Thyroid gland (tissue), 4 donors: ENCODE data around the gene PACS2. TPM values are rescaled to one million over a fixed set of nuclear protein-coding genes. Genes with fewer than 3 reads are reported as not detected.
"Not testable (repeated sequence)": the region's sequence is repeated elsewhere in the genome, so short reads cannot be mapped to it uniquely, and the experiment has no call there.

Experiments
- DNase-seq, 2 donors: peaks; one replicate each; pipeline ENCODE4 v3.0.0-alpha.2; 2019
- H3K27ac ChIP-seq, 3 donors: fragments of 200-600 bp; sonication (generic); 1 replicate in 2 of 3; 2 replicates in 1 of 3; pipeline ENCODE4 v1.5.1; 2016 to 2019; ENCODE audit warnings: mild to moderate bottlenecking in 1 of 3, moderate library complexity in 1 of 3
- H3K27me3 ChIP-seq: fragments of 200-600 bp; sonication (generic); one replicate; pipeline ENCODE4 v1.5.1; 2019
- H3K36me3 ChIP-seq, 2 donors: fragments of 200-600 bp; sonication (generic); one replicate each; pipeline ENCODE4 v1.5.1; 2016 to 2019
- H3K4me1 ChIP-seq, 2 donors: fragments of 200-600 bp; sonication (generic); one replicate each; pipeline ENCODE4 v1.5.1; 2017 to 2019
- H3K4me3 ChIP-seq, 3 donors: fragments of 200-600 bp; sonication (generic); replicated peaks in 1 of 3; 1 replicate in 2 of 3; 2 replicates in 1 of 3; pipeline ENCODE4 v1.5.1; 2016; ENCODE audit warnings: mild to moderate bottlenecking in 1 of 3
- H3K9me3 ChIP-seq: fragments of 200-600 bp; sonication (generic); one replicate; pipeline ENCODE4 v1.5.1; 2017
- POLR2A ChIP-seq, 2 donors: fragments of 450-650 bp; IDR thresholded peaks; one replicate each; pipeline ENCODE4 v1.6.1; 2017; ENCODE audit warnings: antibody characterized with exemption in 2 of 2, mild to moderate bottlenecking in 2 of 2, moderate library complexity in 1 of 2
- WGBS, 2 donors: methylation state at CpG; one replicate each; pipeline ENCODE4 v1.1.5; 2017; 5-methylcytosine and 5-hydroxymethylcytosine counted together
- intact Hi-C: fragments of 100-400 bp; cut with DNase I; formaldehyde crosslinking; loops from one replicate; pipeline ENCODE4 v1.15.1; 2023
- total RNA-seq, 4 donors: library from RNA; depleted of rRNA; stranded (reverse); fragments of >200 nt; gene quantifications; one replicate each; pipeline ENCODE4 v1.2.3, GENCODE V29; 2016
- TF ChIP-seq, protein P1 (sequence below), 6 experiments: fragments of 200-600 bp in 3 of 6; fragments of 450-650 bp in 3 of 6; sonication (generic) in 3 of 6; IDR thresholded peaks; one replicate each; pipeline ENCODE4 v1.5.1; 2016 to 2019; ENCODE audit warnings: antibody characterized with exemption in 6 of 6, mild to moderate bottlenecking in 2 of 6, inconsistent platforms in 1 of 6, moderate library complexity in 1 of 6

Gene PACS2
- total RNA-seq, 4 donors from 2014 or later: 54.6 to 85.2 (median 72.1) TPM

DNA sequence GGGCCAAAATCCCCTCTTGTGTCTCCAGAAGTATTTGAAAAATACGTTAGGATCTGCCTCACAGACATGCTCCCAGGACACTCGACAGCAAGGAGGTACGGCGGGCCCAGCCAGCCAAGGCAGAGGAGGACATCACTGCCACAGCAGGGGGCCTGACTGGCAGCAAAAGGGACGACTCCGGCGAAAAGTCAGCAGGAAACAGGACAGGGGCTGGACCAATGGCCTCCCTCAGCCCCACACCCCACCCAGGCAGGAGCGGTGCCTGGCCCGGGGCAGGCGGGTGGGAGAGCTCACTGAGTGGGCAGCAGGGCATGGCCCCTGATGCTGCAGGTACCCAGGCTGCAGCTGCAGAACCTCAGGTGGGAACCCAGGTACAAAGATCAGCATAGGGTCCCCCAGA lies 31.5 kb upstream of the PACS2 start:
- Histone ChIP-seq H3K4me3 (no peak overlapping the region), H3K27ac (no peak overlapping the region), H3K4me1 (peaks cover 0 to 5% of the 10 kb centered on the region in 2 donors), H3K27me3 (no peaks in the 10 kb centered on the region), H3K9me3 (no peaks in the 10 kb centered on the region), H3K36me3 (no peaks in the 10 kb centered on the region)
- TF ChIP-seq, protein P1, sequence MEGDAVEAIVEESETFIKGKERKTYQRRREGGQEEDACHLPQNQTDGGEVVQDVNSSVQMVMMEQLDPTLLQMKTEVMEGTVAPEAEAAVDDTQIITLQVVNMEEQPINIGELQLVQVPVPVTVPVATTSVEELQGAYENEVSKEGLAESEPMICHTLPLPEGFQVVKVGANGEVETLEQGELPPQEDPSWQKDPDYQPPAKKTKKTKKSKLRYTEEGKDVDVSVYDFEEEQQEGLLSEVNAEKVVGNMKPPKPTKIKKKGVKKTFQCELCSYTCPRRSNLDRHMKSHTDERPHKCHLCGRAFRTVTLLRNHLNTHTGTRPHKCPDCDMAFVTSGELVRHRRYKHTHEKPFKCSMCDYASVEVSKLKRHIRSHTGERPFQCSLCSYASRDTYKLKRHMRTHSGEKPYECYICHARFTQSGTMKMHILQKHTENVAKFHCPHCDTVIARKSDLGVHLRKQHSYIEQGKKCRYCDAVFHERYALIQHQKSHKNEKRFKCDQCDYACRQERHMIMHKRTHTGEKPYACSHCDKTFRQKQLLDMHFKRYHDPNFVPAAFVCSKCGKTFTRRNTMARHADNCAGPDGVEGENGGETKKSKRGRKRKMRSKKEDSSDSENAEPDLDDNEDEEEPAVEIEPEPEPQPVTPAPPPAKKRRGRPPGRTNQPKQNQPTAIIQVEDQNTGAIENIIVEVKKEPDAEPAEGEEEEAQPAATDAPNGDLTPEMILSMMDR (IDR thresholded peaks at IDR 0.05): no peak
- no peak for TF ChIP-seq POLR2A (IDR thresholded peaks at IDR 0.05)
- intact Hi-C loops: loop anchor here (5.0 kb wide), 2 partner anchors 81 to 191 kb away; no protein-coding TSS in a partner anchor
- 83 to 89% methylated on average over 7 to 10 of the region's 10 CpGs for WGBS, 2 donors
- DNase-seq: no peak

DNA sequence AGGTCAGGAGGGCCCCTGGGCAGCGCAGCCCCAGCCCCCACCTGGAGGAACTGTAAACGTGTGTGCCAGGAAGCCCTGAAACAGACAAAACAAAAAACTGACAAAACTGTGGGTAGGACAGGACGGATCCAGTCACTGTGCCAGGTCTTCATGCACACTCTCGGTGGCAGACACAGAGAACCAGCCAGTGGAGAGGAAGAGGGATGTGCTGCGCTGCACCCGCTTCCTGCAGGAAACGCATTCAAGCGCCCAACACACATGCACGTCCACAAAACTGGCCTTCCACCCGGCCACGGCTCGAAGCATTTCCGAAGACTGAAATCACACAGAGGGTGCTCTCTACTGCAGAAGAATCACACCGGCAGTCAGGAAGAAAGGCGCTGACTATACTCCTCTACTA lies 30.6 kb upstream of the PACS2 start:
- no peaks in the 10 kb centered on the region for H3K9me3 ChIP-seq
- no peak for TF ChIP-seq POLR2A (IDR thresholded peaks at IDR 0.05)
- TF ChIP-seq, protein P1 (IDR thresholded peaks at IDR 0.05): no peak
- intact Hi-C loops: loop anchor here (5.0 kb wide), 2 partner anchors 82 to 192 kb away; no protein-coding TSS in a partner anchor
- no peak for DNase-seq
- peaks cover 0 to 5% of the 10 kb centered on the region in 2 donors for H3K4me1 ChIP-seq
- WGBS, 2 donors: 78 to 84% methylated on average over 15 of the region's 15 CpGs
- H3K36me3 ChIP-seq: no peaks in the 10 kb centered on the region
- no peaks in the 10 kb centered on the region for H3K27me3 ChIP-seq
- H3K27ac ChIP-seq: no peak overlapping the region
- H3K4me3 ChIP-seq: no peak overlapping the region

DNA sequence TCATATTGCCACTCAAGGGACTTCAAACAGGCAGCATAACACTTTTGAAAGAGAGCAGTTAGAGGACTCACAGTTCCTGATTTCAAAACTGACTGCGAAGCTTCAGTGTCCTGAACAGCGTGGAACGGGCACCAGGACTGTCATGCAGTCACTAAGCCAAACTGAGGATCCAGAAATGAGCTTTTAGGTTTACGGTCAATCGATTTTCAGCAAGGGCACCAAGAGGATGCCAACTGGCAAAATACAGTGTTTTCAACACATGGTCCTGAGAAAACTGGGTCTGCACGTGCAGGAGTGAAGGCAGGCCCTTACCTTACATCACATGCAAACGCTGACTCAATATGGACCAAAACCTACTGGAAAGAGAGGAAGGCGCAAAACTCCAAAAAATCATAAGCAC lies 29.4 kb upstream of the PACS2 start:
- no peak for DNase-seq
- 91 to 95% methylated on average over 8 of the region's 8 CpGs for whole genome bisulfite sequencing, 2 donors
- Histone ChIP-seq H3K4me3 (no peak overlapping the region), H3K36me3 (no peaks in the 10 kb centered on the region), H3K27me3 (no peaks in the 10 kb centered on the region), H3K27ac (no peak overlapping the region), H3K9me3 (no peaks in the 10 kb centered on the region), H3K4me1 (peaks cover 0 to 5% of the 10 kb centered on the region in 2 donors)
- TF ChIP-seq, protein P1 (IDR thresholded peaks at IDR 0.05): no peak
- no peak for TF ChIP-seq POLR2A (IDR thresholded peaks at IDR 0.05)
- intact Hi-C loops: no loop called here

DNA sequence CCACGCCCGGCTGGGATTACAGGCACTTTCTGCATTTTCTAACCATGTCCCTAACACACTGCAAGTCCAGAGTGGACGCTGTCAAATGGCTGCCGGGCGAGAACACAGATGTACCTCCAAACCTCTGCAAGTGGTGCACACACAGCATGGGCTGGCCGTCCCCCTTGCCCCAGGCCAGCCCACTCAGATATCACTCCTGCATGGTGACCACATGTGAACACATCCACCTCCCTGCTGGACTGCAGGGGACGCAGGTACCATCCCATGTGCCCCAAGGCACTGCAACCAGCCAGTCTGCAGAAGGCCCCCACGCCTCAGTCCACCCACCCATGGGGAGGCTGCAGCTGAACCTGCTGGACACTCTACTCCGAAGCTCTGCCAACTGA lies 27.8 kb upstream of the PACS2 start:
- DNase-seq: no peak
- intact Hi-C loops: no loop called here
- Histone ChIP-seq H3K27me3 (no peaks in the 10 kb centered on the region), H3K4me3 (no peak overlapping the region), H3K36me3 (no peaks in the 10 kb centered on the region), H3K9me3 (no peaks in the 10 kb centered on the region), H3K4me1 (peaks cover 0 to under 1% of the 10 kb centered on the region in 2 donors), H3K27ac (no peak overlapping the region)
- 87 to 95% methylated on average over 8 to 9 of the region's 9 CpGs for WGBS, 2 donors
- no peak for TF ChIP-seq POLR2A (IDR thresholded peaks at IDR 0.05)
- TF ChIP-seq, protein P1 (IDR thresholded peaks at IDR 0.05): no peak

DNA sequence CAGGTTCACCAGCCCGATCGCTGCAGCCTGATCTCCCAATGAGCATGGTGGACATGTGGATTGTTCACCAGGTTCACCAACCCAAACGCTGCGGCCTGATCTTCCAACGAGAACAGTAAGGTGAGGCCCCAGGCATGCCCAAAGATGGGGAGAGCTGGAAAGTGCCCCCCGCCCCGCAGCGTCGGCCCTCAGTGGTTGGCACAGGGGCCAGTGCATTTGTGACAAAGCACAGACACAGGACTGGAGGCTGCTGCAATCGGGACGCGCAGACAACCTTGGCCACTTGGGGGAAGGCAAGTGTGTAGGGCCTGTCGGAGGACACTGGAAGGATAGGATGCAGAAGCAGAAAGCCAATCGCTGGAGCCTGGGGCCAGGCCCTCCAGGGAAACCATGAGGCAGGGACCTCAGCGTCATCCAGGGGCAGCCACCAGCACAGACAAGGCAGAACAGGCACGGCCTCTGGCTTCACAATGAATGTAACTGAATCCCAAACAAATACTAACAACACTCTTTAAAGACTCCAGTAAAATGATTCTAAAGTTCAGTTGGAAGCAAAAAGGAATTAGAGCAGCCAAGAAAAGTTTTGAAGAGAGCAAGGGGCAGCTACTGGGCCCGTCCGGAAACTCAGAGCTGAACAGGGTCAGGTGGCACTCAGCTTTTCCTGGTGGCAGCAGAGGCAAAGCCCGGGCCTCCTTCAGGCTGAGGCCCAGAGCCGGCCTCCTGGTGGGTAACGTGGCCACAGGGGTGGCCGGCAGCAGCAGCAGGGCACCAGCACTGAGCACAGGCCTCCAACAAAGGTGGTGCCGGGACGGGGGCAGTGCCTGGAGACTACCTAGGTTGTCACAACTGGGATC lies 27.1 kb upstream of the PACS2 start:
- no peak overlapping the region for H3K27ac ChIP-seq
- peaks cover 0 to 1% of the 10 kb centered on the region in 2 donors for H3K4me1 ChIP-seq
- no peak for DNase-seq
- H3K27me3 ChIP-seq: no peaks in the 10 kb centered on the region
- intact Hi-C loops: no loop called here
- no peaks in the 10 kb centered on the region for H3K36me3 ChIP-seq
- no peak for TF ChIP-seq POLR2A (IDR thresholded peaks at IDR 0.05)
- TF ChIP-seq, protein P1 (IDR thresholded peaks at IDR 0.05): no peak
- WGBS, 2 donors: 83 to 88% methylated on average over 21 to 24 of the region's 24 CpGs
- H3K9me3 ChIP-seq: no peaks in the 10 kb centered on the region
- H3K4me3 ChIP-seq: no peak overlapping the region

DNA sequence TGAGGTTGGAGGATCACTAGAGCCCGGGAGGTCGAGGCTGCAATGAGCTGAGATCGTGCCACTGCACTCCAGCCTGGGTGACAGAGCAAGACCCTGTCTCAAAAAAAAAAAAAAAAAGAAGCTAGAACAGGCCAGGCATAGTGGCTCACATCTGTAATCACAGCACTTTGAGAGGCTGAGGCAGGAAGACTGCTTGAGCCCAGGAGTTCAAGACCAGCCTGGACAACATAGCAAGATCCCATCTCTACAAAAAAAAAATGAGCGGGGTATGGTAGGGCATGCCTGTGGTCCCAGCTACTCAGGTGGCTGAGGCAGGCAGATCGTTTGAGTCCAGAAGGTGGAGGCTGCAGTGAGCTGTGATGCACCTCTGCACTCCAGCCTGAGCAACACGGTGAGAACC lies 25.6 kb upstream of the PACS2 start:
- H3K9me3 ChIP-seq, H3K27me3 ChIP-seq, DNase-seq, H3K4me3 ChIP-seq, H3K36me3 ChIP-seq, H3K27ac ChIP-seq, intact Hi-C loops: not testable (repeated sequence)
- WGBS, 2 donors: 87 to 92% methylated on average over 6 of the region's 6 CpGs
- H3K4me1 ChIP-seq: peaks cover 0 to 12% of the 10 kb centered on the region in 2 donors
